Measurements from ENCODE around the gene ADM2. TPM values are rescaled to one million over a fixed set of nuclear protein-coding genes. Genes with fewer than 3 reads are reported as not detected.

ADM2 gene
- total and polyA plus RNA-seq, 2 experiments from 2014 or later = 4.1 to 5.1 TPM

DNA sequence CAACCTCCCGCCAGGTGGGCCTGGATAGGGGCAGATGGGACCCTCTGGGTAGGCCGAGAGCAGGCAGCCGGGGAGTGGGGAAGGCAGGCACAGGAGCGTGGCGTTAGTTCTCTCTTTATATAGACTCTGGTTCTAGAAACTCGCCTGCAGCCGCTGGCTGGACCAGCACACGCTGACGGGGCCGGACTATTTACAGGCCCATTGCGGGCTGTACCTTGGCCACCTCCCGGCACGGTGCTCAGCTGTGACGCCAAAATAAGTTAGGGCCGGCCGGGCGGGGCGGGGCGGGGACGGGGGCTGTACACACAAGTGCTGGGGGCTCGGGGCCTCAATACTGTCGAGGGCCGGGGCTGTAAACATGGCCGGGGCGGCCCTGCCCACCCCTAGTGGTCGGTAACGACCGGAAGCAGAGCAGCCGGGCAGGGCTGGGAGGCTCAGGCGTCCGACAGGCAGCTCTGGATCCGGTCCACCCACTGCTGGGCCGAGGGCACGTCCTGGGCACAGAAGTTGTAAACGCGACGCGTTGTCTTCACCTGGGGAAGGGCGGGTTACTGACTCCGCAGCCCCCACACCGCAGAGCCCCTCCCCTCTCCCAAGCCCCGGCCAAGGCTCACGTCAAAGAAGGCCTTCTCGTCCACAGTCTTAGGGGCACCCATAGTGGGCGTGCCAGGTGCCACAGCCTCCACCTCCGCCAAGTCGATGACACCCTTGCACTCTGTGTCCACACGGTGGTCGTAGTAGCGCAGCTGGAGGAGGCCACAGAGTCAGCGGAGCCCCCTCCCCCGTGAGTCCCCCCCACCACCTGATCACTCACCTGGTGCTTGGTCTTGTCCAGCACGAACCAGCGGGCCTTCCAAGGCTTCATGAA lies 34.4 kb upstream of the ADM2 start:
- WGBS (ENCODE audit: low lambda C conversion rate, missing lambda C conversion rate) = 88% methylated on average over 41 of the region's 54 CpGs
- H3K27ac ChIP-seq = no peak overlapping the region

DNA sequence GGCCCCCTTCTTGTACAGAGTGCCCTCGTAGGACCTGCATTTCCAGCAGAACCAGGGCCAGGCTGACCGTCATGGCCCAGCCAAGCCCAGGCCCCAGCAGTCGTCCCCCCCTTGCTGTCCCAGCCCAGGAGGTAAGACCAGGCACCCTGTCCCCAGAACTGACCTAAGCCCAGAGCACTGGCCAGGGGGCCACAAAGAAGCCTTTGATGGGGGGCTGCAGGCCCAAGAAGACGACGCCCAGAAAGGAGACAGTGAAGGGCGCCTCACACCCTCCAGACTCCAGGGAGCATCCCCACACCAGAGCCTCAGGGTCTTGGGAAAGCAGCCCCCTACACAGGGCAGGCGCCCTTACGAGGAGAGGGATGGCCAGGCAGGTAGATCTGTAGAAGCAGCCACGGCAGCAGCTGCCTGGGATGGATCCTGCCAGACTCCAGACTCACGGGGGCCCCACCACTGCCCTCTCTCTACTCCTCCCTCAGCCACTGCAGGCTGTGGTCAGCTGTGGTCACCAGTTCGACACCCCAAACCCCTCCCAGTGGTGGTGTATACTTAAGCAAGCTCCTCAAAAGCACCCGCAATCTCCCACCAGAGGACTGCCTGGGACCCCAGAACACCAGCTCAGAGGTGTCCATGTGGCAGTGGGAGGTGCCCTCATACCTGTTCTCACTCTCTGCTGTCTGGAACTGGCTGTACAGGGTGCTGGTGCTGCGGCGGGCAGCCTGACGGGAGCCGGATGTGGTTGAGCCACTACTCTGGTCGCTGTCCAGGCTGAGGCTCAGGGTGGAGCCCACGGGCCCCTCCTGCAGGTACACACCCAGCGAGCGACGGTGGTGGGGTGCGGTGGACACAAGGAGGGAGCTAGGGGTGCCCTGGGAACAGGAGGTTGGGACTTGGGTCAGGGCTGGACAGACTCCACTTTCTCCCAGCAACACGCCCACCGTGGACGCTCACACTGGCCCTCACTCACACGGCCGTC lies 33.5 kb upstream of the ADM2 start:
- no peak overlapping the region for H3K4me2 ChIP-seq
- 92% methylated on average over 27 of the region's 27 CpGs for WGBS (ENCODE audit: low lambda C conversion rate, missing lambda C conversion rate)
- no peaks in the 10 kb centered on the region for H3K36me3 ChIP-seq (replicated peaks; ENCODE audit: insufficient read depth, low read depth)
- H3K4me3 ChIP-seq = no peak overlapping the region
- H4K20me1 ChIP-seq (ENCODE audit: insufficient read depth, poor library complexity, severe bottlenecking) = no peaks in the 10 kb centered on the region
- H3K9me2 ChIP-seq (replicated peaks; ENCODE audit: insufficient read depth) = no peaks in the 10 kb centered on the region
- no peaks in the 10 kb centered on the region for H3K79me2 ChIP-seq
- H3K27me3 ChIP-seq = no peaks in the 10 kb centered on the region
- TF ChIP-seq EZH2 (IDR thresholded peaks at IDR 0.05; ENCODE audit: borderline replicate concordance) (no peak), EZH2phosphoT487 (IDR thresholded peaks at IDR 0.05; ENCODE audit: low read depth, severe bottlenecking, unreplicated experiment) (no peak)
- TF ChIP-seq, protein P1, sequence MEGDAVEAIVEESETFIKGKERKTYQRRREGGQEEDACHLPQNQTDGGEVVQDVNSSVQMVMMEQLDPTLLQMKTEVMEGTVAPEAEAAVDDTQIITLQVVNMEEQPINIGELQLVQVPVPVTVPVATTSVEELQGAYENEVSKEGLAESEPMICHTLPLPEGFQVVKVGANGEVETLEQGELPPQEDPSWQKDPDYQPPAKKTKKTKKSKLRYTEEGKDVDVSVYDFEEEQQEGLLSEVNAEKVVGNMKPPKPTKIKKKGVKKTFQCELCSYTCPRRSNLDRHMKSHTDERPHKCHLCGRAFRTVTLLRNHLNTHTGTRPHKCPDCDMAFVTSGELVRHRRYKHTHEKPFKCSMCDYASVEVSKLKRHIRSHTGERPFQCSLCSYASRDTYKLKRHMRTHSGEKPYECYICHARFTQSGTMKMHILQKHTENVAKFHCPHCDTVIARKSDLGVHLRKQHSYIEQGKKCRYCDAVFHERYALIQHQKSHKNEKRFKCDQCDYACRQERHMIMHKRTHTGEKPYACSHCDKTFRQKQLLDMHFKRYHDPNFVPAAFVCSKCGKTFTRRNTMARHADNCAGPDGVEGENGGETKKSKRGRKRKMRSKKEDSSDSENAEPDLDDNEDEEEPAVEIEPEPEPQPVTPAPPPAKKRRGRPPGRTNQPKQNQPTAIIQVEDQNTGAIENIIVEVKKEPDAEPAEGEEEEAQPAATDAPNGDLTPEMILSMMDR (IDR thresholded peaks at IDR 0.05; ENCODE audit: poor library complexity) = no peak
- no peak for DNase-seq (ENCODE audit: low spot score)
- H3K9me3 ChIP-seq (ENCODE audit: low read depth) = no peaks in the 10 kb centered on the region
- H3K27ac ChIP-seq = no peak overlapping the region
- no peaks in the 10 kb centered on the region for H3K4me1 ChIP-seq (ENCODE audit: insufficient read depth)
- no peak overlapping the region for H2AFZ ChIP-seq

More for the DNA sequence above, 34.4 kb upstream of the ADM2 start:
- Histone ChIP-seq H3K4me2 (no peak overlapping the region), H3K79me2 (no peaks in the 10 kb centered on the region), H3K36me3 (replicated peaks; ENCODE audit: insufficient read depth, low read depth) (no peaks in the 10 kb centered on the region), H3K9me3 (ENCODE audit: low read depth) (no peaks in the 10 kb centered on the region), H3K4me1 (ENCODE audit: insufficient read depth) (no peaks in the 10 kb centered on the region), H3K9me2 (replicated peaks; ENCODE audit: insufficient read depth) (no peaks in the 10 kb centered on the region), H3K4me3 (no peak overlapping the region), H3K27me3 (no peaks in the 10 kb centered on the region), H2AFZ (no peak overlapping the region), H4K20me1 (ENCODE audit: insufficient read depth, poor library complexity, severe bottlenecking) (no peaks in the 10 kb centered on the region)
- TF ChIP-seq EZH2 (IDR thresholded peaks at IDR 0.05; ENCODE audit: borderline replicate concordance) (no peak), EZH2phosphoT487 (IDR thresholded peaks at IDR 0.05; ENCODE audit: low read depth, severe bottlenecking, unreplicated experiment) (no peak)
- TF ChIP-seq, protein P1 (IDR thresholded peaks at IDR 0.05; ENCODE audit: poor library complexity) = no peak
- no peak for DNase-seq (ENCODE audit: low spot score)

DNA sequence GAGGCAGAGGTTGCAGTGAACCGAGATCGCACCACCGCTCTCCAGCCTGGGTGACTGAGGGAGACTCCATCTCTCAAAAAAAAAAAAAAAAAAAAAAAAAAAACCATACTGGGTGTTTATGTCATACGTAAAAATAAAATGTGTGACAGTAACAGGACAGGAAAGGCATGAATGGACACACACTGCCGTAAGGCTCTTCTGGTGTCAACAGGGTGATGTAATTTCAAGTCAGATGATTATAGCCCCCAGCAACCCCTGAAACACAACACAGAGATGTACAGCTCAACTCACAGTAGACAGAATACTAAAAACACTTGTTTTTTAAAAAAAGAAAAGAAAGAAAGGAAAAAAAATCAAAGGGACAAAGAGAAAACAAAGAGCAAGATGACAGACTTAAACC lies 28.7 kb upstream of the ADM2 start:
- Histone ChIP-seq H3K4me2 (no peak overlapping the region), H3K9me3 (ENCODE audit: low read depth) (no peaks in the 10 kb centered on the region), H3K4me3 (no peak overlapping the region), H3K9me2 (replicated peaks; ENCODE audit: insufficient read depth) (no peaks in the 10 kb centered on the region), H3K36me3 (replicated peaks; ENCODE audit: insufficient read depth, low read depth) (no peaks in the 10 kb centered on the region), H3K27me3 (no peaks in the 10 kb centered on the region), H3K79me2 (no peaks in the 10 kb centered on the region), H4K20me1 (ENCODE audit: insufficient read depth, poor library complexity, severe bottlenecking) (no peaks in the 10 kb centered on the region), H3K27ac (no peak overlapping the region), H3K4me1 (ENCODE audit: insufficient read depth) (no peaks in the 10 kb centered on the region), H2AFZ (no peak overlapping the region)
- no peak for DNase-seq (ENCODE audit: low spot score)
- 95% methylated on average over 5 of the region's 5 CpGs for WGBS (ENCODE audit: low lambda C conversion rate, missing lambda C conversion rate)
- no peak for TF ChIP-seq EZH2phosphoT487 (IDR thresholded peaks at IDR 0.05; ENCODE audit: low read depth, severe bottlenecking, unreplicated experiment)

Measured in hepatocyte (in vitro differentiated cells).